ENCODE results near the gene LRRC71.

- TF ChIP-seq CTCF (IDR thresholded peaks at IDR 0.05), result no peak
- no peak for TF ChIP-seq EZH2 (IDR thresholded peaks at IDR 0.05; ENCODE audit: borderline replicate concordance, insufficient read depth, low read depth, low read length, poor library complexity, severe bottlenecking)
Observed at GRCh38 chr1:156942176-156942575, 21.7 kb downstream of the LRRC71 start.
